HG03457 (cell line): Measurements from ENCODE around the gene GPR108.

Experiments
- ATAC-seq: cut with Tn5 transposase; IDR thresholded peaks from one replicate; pipeline ENCODE4 v1.9.1; 2021; ENCODE audit warnings: moderate number of reproducible peaks; ENCODE audit not compliant: unreplicated experiment

GPR108 gene

DNA sequence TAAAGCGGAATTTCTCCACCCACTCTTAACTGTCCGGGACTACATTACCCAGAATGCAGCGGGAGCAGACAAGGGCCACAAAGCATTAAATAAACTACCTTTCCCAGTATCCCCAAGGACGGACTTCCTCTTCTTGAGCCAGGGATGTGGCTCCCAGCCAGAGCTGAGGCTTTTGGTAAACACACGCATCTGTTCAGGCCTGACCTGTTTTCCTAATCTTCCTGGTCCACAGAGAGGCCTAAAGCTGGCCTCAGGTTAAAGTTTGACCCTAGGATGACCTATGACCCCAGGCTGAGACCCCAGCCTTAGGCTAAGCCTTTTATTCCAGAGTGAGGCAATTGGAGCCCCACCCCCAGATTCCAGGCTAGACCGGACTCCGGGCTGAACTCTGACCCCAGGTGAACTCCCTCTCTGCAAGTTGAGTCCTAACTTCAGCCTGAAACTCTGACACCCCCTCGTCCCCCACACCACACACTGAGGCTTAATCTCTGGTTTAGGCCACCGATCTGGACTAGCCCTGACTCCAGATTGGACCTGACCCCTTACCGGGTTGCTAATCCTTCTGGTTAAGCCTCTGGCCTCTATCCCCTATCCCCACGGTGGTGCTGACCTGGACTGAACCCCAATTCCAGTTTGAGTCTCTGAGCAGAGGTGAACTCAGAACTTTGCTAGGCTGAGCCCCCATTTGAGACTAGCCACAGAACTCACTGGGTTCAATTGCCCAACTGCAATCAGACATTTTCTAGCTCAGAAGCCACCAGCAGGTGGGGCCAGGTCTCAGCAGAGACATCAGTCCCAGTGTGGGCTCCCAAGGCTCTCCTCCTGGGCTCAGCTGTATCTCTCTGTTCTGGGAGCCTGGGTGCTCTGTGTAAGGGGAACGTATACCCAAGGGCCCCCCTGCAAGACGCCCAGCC, 750 bp upstream of the GPR108 start:
- ATAC-seq, result no peak

DNA sequence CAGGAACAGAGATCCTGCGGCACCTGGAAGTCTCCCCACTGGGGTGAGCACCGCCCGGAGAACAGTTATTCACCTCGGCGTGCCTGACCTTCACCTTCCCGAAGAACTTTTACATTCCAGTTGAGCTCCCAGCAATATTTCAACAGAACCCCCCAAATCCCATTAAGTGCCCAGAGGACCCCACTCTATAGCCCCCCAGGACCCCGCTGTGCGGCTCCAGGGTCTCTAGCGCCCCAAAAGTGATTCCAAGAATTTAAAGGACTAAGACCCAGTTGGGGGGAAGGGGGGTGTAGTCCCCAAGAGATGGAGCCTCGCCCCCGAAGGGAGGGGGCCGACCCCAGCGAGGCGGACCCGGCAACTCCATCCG, 480 bp downstream of the GPR108 start:
- no peak for ATAC-seq

DNA sequence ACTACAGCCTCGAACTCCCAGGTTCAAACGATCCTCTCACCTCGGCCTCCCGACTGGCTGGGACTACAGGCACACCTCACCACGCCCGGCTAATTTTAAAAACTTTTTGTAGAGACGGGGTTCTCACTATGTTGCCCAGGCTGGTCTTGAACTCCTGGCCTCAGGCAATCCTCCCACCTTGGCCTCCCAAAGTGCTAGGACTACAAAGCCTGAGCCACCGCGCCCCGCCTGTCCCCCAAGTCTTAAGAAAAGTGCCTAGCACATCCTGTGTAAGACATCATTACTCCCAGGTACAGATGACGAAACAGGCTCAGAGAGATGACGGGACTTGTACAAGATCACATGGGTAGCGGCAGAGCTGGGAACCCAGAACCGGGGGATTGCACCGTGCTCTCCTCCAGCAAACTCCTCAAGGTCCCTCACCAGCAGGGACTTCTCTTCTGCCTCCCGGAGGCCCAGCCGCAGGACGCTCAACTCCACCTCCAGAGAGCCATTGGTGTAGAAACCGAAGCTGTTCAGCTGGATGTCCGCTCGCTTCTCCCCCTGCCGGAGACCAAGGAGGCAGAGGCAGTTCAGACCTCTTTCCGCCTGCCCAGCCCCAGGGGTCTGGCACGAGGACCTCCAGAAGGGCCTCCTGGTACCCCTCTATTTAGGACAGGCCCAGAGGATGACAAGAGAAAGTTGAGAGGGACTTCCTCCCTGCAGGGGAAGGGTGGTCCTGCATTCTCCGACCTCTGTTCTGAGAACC, 1.0 kb downstream of the GPR108 start:
- no peak for ATAC-seq

DNA sequence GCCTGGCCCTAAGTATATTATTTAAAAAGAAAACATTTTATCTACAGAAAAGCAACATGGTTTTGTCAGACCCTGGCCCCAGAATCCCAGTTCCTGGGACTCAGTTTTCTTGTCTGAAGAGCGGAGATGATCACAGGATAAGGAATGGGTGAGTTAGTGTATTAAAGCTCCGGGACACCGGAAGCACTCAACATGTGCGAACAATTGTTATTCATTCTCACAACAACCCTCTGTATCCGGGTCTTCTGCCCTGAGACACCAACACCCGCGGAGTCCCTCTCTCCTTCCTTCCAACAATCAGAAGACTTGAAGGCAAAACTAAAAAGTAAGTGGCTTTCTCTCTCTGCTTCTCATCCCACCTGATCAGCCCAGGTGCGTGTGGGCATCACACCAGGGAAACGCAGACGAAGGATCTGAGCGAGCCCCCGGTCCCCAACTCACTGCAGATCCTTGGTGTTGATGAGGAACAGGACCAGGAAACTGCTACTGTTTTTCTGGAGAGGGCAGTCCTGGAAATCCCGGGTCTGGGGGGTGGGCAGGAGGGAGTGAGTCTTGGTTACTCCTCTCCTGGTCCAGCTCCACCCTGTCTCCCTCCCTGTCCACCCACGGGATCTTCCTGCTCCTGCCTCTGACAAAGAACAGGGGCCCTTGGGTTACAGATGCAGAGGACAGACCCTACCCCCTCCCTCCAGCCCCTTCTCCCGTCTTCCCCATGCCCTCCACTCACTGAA, 2.0 kb downstream of the GPR108 start:
- no peak for ATAC-seq

DNA sequence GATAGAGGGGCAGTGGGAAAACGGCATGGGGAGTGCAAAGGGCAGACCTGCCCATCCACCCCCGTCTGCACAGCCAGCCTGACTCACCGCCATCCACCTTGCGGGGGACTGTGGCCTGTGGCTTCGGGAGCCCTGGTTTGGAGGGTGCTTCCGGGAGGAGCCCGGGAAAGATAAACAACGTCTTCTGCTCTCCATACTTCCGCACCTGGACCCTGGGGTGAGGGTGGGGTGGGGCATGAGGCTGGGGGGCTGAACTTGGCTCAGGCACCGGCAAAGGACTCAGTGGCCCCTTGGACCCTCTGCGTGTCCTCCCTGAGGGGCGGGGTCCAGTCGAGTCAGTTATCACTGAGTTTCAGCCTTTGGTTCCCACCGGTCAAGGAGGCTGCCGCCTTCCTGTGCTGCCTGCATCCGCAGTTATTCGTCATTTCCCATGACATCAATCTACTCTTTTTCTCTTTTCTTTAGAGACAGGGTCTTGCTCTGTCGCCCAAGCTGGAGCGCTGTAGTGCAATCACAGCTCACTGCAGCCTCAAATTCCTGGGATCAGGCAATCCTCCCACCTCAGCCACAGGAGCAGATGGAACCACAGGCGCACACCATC, 3.2 kb downstream of the GPR108 start:
- ATAC-seq, result no peak

DNA sequence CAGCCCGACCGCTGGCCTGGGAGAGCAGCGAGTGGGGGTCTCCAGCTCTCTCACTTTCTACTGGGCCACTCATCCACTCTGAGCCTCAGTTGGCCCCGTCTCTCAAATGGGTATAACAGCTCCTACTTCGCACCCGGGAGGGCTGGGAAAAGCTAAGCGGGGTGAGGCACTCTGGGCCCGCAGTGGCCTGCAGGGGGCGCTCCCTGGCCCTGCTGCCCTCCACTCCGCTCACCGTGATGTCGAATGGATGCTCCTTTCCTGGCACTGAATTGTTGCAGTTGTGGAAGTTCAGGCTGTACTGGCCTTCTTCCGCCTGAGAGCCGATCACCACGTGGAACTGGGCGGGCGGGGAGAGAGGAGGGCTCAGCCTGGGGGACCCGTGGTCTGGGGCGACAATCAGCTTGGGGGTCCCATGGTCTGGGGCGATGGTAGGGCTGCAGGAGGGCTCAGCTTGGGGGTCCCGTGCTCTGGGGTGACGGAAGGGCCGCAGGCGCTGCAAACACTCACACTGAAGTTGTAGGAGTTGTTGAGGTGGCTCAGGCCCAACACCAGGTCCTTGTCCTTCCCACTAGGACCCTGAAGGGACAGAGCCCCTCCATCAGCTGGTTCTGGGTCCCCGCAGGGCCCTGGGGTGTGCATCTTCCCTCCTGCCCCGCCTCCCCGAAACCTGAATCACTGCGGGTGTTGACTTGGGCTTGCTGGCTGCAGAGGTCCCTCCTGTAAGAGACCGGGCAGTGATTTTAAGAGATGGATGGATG, 3.9 kb downstream of the GPR108 start:
- no peak for ATAC-seq

DNA sequence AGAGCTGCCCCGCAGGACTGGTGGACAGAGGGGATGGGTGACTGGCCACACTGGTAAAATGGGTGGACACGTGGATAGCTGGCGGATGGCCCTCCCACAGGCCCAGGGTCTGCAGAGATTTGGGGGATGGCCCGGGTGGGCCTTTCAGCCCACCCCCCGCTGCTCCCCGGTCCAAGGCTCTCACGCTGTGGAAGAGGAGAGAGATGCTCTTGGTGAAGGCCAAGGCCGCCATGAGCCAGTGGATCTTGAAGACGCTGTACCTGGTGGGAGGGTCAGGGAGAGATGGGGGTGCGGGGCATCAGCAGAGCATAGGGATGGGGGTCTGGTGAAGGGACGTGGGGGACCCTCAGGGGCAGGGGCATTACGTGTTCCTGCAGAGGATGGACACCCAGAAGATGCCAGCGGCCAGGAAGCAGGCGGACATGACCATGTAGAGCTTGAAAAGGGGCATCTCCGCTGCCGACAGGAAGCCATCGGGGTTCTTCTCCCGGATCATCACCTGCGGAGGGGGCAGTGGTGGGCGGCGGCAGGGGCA, 4.5 kb downstream of the GPR108 start:
- ATAC-seq, result no peak

DNA sequence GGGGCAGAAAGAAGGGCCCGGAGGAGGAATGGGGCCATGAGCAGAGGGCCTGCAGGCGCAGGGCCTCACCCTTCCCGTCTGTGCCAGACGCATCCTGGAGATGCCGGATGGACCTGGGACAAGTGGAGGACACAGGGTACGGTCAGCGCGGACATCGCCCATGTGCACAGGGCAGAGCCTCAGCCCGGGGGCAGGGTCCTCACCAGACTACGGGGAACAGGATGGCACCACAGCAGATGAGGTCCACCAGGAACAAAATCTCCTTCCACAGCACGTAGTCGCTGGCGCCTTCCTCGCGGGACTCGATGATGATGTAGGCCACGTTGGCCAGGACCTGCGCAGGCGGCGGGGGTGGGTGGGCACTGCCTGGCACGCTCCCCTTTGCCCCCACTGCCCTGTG, 5.6 kb downstream of the GPR108 start:
- no peak for ATAC-seq

DNA sequence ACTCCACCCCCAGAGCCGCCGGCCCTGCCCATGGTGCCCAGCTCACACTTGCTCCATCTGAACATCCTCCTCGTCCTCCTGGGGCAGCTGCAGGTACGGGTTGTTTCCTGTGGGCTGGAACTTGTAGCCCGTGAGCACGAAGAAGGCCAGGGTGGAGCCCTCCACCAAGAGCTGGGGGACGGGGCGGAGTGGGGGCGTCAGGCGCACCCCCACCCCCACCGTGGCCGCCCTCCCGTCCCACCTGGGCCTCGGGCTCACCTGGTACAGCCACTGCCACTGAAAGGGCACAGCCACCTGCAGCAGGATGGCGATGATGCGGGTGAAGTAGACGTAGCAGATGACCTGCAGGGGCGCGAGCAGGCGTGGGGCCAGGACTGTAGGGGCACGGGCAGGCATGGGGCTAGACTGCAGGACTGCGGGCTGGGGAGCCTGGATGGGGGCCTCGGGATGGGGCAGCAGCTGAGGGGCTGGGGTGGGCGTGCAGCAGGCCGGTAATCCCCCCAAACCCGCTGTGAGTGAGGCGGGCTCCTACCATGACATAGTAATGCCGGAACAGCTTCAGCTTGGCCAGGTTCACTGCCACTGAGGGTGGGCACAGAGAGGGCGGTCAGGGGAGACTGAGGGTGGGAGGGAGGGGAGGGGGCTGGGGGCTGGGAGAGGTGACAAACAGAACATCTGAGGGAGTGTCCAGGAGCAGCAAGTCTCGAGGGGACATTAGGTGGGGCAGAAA, 6.3 kb downstream of the GPR108 start:
- ATAC-seq, result no peak

DNA sequence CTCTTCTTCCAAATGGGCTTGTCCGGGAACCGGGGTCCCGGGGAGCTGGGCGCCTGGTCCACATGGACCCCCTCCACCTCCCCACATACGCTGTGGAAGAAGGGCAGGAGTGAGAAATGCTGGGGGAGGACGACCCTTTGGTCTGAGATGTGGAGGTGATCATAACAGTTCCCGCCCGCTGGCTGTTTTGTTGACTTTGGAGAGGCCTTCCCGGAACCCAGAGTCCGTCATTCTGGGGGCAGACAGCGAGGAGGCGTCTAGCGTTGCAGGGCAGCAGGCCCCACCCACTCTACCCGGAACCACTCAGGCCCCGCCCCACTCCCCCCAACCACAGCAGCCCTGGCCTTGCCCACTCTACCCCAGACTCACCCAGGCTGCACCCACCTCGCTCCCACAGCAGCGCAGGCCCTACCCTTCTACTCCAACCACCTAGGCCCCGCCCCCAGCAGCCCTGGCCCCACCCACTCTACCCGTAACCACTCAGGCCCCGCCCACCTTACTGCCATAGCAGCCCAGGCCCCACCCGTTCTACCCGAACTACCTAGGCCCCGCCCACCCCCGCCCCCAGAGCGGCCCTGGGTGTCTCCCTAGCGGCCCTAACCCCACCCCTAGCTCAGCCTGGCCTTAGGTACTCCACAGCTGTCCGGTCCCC, 7.1 kb downstream of the GPR108 start:
- no peak for ATAC-seq

DNA sequence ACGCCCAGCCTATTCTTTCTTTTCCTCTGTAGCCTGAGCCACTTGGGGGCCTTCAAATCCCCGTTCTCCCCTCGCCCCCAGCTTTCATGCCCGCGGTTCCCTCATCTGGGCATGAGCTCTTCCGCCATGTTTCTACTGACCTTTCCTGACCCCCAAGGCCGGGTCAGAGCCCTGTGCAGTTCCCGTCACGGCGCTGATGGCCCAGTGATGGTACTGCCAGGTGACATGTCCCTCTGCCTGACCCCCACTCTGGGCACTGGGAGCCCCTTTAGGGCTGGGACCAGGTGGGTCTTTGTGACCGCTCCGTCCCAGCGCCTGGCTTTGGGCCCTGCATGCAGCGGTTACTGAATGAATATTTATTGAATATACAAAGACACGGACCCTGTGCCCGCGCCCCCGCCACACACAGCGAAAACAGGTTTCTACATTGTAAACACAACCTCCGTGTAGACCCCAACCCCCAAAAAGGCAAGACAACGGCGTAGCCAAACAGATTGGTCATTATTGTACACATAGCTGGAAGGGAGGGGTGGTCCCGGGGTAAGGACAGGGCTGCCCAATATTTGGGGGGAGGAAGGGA, 7.7 kb downstream of the GPR108 start:
- ATAC-seq, result no peak

DNA sequence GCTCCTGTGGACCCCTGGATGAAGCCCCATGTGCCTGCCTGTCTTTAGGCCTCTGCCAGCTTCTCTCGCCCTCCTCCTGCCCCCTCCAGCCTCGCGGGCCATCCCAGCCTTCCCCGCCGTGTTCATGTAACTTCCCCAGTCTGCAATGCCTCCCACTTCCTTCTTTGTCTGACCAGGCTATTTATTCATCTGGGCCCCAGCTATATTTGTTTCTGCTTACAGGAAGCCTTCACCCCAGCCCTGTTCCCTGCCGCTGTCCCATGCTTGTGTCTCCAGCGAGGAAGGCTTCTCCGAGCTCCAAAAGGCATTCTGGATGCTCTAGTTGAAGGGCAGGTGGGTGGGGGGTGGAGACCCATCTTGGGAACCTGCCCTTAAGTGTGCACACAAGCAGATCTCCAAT, 9.0 kb downstream of the GPR108 start:
- ATAC-seq, result no peak

DNA sequence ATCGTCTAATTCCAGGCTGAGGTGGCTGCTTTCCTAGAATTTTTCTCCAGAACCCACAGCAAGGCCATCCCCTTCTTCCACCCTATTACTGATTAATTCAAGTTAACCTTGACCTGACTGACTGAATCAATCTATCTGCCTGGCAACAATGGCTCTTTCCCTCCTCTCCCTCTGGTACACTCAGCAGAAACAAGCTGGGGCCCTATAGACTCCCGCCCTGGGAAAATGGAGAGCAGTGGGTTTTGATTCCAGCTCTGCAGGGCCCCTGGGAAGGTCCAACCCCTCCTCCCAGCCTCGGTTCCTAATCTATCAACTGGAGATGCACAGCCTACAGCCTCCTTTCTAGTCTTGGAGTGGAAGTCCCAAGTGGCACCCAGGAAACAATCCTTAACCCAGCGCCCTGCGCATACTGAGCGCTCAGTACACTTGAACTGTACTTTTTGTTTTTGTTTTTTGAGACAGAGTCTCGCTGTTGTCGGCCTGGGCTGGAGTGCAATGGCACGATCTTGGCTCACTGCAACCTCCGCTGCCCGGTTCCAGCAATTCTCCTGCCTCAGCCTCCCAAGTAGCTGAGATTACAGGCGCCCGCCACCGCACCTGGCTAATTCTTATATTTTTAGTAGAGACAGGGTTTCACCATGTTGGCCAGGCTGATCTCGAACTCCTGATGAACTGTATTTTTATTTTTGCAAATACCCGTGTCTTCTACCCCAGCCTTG, 11.7 kb downstream of the GPR108 start:
- ATAC-seq, result no peak

DNA sequence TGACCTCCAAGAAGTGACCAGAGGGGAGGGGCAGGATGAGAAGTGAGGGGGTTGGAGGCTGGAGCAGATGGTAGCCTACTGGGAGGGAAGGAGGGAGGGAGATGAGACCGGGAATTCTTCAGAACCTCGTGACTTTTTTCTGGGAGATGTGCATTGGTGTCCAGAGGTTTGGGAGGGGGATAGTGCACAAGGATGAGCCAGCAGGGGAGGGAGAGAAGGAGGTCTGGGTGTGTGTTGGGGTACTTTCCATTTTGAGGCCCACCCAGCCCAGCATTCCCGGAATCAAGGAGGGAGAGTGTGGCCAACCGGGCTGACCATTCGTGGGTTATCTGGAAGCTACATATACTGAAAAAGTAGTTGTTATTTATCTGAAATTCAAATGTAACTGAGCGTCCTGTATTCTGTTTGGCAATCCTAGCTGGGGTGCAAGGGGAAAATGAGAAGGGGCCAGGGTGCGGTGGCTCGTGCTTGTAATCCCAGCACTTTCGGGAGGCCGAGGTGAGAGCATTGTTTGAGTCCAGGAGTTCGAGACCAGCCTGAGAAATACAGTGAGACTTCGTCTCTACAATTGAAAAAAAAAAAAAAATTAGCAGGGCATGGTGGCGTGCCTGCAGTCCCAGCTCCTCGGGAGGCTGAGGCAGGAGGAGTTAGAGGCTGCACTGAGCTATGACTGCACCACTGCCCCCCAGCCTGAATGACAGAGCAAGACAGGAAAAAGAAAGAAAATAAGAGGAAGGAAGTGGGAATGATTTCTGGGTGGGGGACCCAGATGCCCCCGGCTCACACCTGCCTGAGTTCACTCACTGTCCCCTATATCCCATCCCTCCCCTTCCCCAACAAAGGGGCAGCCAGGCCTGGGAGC, 12.5 kb downstream of the GPR108 start:
- ATAC-seq, result no peak

DNA sequence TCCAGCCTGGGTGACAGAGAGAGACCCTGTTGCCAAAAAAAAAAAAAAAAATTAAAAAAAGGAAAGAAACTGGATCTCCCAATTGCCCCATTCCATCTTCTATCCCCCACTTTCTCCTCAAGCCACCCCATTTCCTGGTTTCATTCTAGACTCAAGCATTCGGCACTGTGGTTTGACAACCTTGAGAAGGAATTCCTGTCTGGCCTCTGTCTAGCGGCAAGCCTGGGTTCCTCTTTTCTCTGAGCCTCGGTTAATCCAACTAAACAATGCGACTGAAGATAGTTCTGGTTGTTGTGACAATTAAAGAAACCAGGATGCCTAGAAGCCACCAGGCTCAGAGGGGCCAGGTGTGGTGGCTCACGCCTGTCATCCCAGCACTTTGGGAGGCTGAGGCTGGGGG, 13.6 kb downstream of the GPR108 start:
- no peak for ATAC-seq

DNA sequence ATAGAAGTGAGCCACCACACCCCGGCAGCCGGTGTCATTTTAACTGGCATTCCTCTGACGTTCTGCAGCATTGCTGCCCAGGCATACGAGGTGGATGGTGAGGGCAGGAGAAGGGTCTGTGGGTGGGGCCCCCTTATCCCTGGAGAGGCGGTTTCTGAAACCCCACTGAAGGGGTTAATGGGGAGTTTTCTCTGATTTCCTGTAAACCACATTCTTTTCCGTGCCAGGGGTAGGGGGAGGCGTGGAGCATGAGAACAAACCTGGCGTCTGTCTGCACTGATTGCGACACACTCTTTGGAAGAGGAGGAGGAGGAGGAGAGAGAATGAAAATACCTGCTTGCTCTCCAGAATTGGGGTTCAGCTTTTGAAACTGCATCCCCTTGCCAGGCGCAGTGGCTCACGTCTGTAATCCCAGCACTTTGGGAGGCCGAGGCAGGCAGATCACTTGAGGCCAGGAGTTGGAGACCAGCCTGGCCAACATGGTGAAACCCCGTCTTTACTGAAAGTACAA, 14.2 kb downstream of the GPR108 start:
- no peak for ATAC-seq

DNA sequence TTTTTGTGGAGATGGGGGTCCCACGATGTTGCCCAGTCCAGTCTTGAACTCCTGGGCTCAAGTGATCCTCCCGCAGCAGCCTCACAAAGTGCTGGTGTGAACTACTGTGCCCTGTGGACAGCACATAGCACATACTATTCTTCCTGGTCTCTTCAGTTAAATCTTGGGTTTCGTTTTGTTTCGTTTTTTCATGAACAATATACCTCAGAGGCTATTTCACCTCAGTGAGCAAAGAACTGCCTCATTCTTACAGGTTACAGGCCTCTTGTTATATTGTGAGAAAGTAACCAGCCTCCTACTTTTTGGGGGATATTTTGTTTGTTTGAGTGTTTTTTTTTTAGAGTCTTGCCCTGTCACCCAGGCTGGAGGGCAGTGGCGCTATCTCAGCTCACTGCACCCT, 15.6 kb downstream of the GPR108 start:
- ATAC-seq, result no peak
